Astrocyte (in vitro differentiated cells and primary cell): ENCODE data around the gene KRT75. TPM values are rescaled to one million over a fixed set of nuclear protein-coding genes. Genes with fewer than 3 reads are reported as not detected.

Experiments
- DNase-seq: peaks from one replicate; pipeline ENCODE4 v3.0.0-alpha.2; 2010; ENCODE audit warnings: low read depth
- FAIRE-seq: peaks from 2 replicates; lab custom pipeline; 2011; peaks lifted over from hg19 to GRCh38; lab: Jason Lieb, UNC
- H2AFZ ChIP-seq: 2 replicates; pipeline ENCODE4 v1.6.0; 2012; ENCODE audit warnings: low read depth, low read length, inconsistent platforms
- H3K27ac ChIP-seq: 2 replicates; pipeline ENCODE4 v1.5.1; 2011; ENCODE audit warnings: low read depth, low read length, inconsistent platforms
- H3K27me3 ChIP-seq: 2 replicates; pipeline ENCODE4 v1.6.0; 2011; ENCODE audit warnings: low read length, inconsistent platforms; ENCODE audit not compliant: insufficient read depth
- H3K36me3 ChIP-seq: 2 replicates; pipeline ENCODE4 v1.5.1; 2011; ENCODE audit warnings: low read length, inconsistent platforms; ENCODE audit not compliant: insufficient read depth
- H3K4me1 ChIP-seq: 2 replicates; pipeline ENCODE4 v1.5.1; 2011; ENCODE audit warnings: low read length, inconsistent platforms; ENCODE audit not compliant: insufficient read depth
- H3K4me2 ChIP-seq: 2 replicates; pipeline ENCODE4 v1.6.0; 2012; ENCODE audit warnings: low read length, inconsistent platforms
- H3K4me3 ChIP-seq: 2 replicates; pipeline ENCODE4 v1.5.1; 2011; ENCODE audit warnings: low read depth, mild to moderate bottlenecking, low read length, inconsistent platforms; ENCODE audit not compliant: insufficient read depth
- H3K79me2 ChIP-seq: 2 replicates; pipeline ENCODE4 v1.6.0; 2012; ENCODE audit warnings: mild to moderate bottlenecking, low read length, inconsistent platforms; ENCODE audit not compliant: insufficient read depth
- H3K9ac ChIP-seq: 2 replicates; pipeline ENCODE4 v1.6.0; 2012; ENCODE audit warnings: mild to moderate bottlenecking, low read length, inconsistent platforms
- H3K9me3 ChIP-seq: 2 replicates; pipeline ENCODE4 v1.5.1; 2012; ENCODE audit warnings: low read depth, mild to moderate bottlenecking, low read length, inconsistent platforms; ENCODE audit not compliant: insufficient read depth
- H4K20me1 ChIP-seq: 2 replicates; pipeline ENCODE4 v1.6.0; 2012; ENCODE audit warnings: low read length, inconsistent platforms; ENCODE audit not compliant: insufficient read depth
- H3K27ac Mint-ChIP-seq: one replicate; pipeline ENCODE4 v1.8.0; 2021; ENCODE audit warnings: mild to moderate bottlenecking, mixed read lengths; ENCODE audit not compliant: unreplicated experiment
- H3K27me3 Mint-ChIP-seq: one replicate; pipeline ENCODE4 v1.8.0; 2021; ENCODE audit warnings: low read depth, mixed read lengths; ENCODE audit not compliant: unreplicated experiment
- H3K36me3 Mint-ChIP-seq: one replicate; pipeline ENCODE4 v1.8.0; 2021; ENCODE audit warnings: low read depth, mixed read lengths; ENCODE audit not compliant: unreplicated experiment
- H3K4me1 Mint-ChIP-seq: one replicate; pipeline ENCODE4 v1.8.0; 2021; ENCODE audit warnings: low read depth, mixed read lengths; ENCODE audit not compliant: unreplicated experiment
- H3K4me3 Mint-ChIP-seq: one replicate; pipeline ENCODE4 v1.8.0; 2021; ENCODE audit warnings: mild to moderate bottlenecking, moderate library complexity, mixed read lengths; ENCODE audit not compliant: unreplicated experiment
- H3K9me3 Mint-ChIP-seq: one replicate; pipeline ENCODE4 v1.8.0; 2021; ENCODE audit warnings: mild to moderate bottlenecking, mixed read lengths; ENCODE audit not compliant: unreplicated experiment
- CTCF ChIP-seq: IDR thresholded peaks from 2 replicates; pipeline ENCODE4 v1.5.1; 2011; ENCODE audit warnings: low read depth, mild to moderate bottlenecking, inconsistent platforms, low read length, moderate library complexity; ENCODE audit not compliant: insufficient read depth
- EZH2 ChIP-seq: IDR thresholded peaks from 2 replicates; pipeline ENCODE4 v1.6.1; 2012; ENCODE audit warnings: mild to moderate bottlenecking, low read length, inconsistent platforms; ENCODE audit not compliant: insufficient read depth
- total RNA-seq: library from RNA; stranded (reverse); gene quantifications from 2 replicates; pipeline ENCODE4 v1.2.1, GENCODE V29; 2021

Gene KRT75
- total RNA-seq, 1 donor from 2014 or later, result not detected

GRCh38 chr12:52407918-52408317, 26.3 kb downstream of the KRT75 start:
- no peak overlapping the region for H3K9ac ChIP-seq
- TF ChIP-seq CTCF, result no peak
- TF ChIP-seq EZH2, result no peak
- H3K27ac ChIP-seq, result no peak overlapping the region
- Mint-ChIP-seq H3K9me3 (peaks cover 16% of the 10 kb centered on the region), H3K27me3 (peaks cover 55% of the 10 kb centered on the region), H3K4me1 (peaks cover 1% of the 10 kb centered on the region), H3K27ac (no peak overlapping the region), H3K36me3 (no peaks in the 10 kb centered on the region), H3K4me3 (no peak overlapping the region)
- H3K4me2 ChIP-seq, result no peak overlapping the region
- no peak overlapping the region for H2AFZ ChIP-seq
- no peaks in the 10 kb centered on the region for H3K79me2 ChIP-seq
- no peak overlapping the region for H3K4me3 ChIP-seq
- H3K4me1 ChIP-seq, result no peaks in the 10 kb centered on the region
- no peaks in the 10 kb centered on the region for H3K9me3 ChIP-seq
- FAIRE-seq (no peak), DNase-seq (no peak)
- no peaks in the 10 kb centered on the region for H3K27me3 ChIP-seq
- H3K36me3 ChIP-seq, result no peaks in the 10 kb centered on the region
- H4K20me1 ChIP-seq, result no peaks in the 10 kb centered on the region

DNA sequence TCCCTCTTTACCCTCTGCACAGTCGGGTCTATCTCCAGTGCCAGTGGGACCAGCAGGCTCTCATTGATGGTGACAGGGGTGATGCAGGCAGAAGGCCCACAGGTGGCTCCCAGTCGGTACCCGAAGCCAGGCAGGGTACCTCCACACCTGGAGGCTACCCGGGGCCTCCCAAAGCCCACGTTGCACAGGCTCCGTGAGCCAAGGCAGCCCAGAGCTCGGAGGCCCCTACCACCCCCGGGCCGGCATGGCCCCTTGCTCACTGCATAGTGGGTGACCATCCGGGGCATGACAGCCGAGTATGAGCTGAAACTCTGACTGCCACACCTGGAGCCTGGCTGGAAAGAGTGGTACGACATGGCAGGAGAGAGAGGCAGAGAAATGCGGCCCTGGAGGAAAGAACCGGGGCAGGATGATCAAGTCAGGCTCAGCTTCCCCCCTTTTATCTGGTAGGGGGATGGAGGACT, 28.2 kb downstream of the KRT75 start, which contains the start of gene KRT82:
Gene KRT82 (minus strand): TSS at position 414 of the 464 bp plus-strand sequence. CDS start 58 bp downstream, at position 356.
- Mint-ChIP-seq H3K27ac (peak within 1 kb of the TSS; percentile 75), H3K36me3 (no peaks in the 10 kb centered on the region), H3K4me3 (no peak within 1 kb of the TSS), H3K9me3 (peaks cover 12% of the 10 kb centered on the region), H3K4me1 (no peaks in the 10 kb centered on the region), H3K27me3 (peaks cover 61% of the 10 kb centered on the region)
- H3K9ac ChIP-seq, result no peak within 1 kb of the TSS
- H3K4me3 ChIP-seq, result no peak within 1 kb of the TSS
- no peak within 1 kb of the TSS for H2AFZ ChIP-seq
- no peaks in the 10 kb centered on the region for H3K9me3 ChIP-seq
- no peaks in the 10 kb centered on the region for H3K79me2 ChIP-seq
- no peaks in the 10 kb centered on the region for H3K27me3 ChIP-seq
- no peaks in the 10 kb centered on the region for H3K36me3 ChIP-seq
- DNase-seq, result no peak
- H3K4me2 ChIP-seq, result no peak within 1 kb of the TSS
- H4K20me1 ChIP-seq, result no peaks in the 10 kb centered on the region
- no peak for TF ChIP-seq CTCF
- no peak for TF ChIP-seq EZH2
- FAIRE-seq, result no peak
- no peak within 1 kb of the TSS for H3K27ac ChIP-seq
- no peaks in the 10 kb centered on the region for H3K4me1 ChIP-seq

GRCh38 chr12:52404951-52405350, 29.2 kb downstream of the KRT75 start:
- Histone ChIP-seq H3K27ac (no peak overlapping the region), H3K79me2 (no peaks in the 10 kb centered on the region), H3K9ac (no peak overlapping the region), H3K27me3 (no peaks in the 10 kb centered on the region), H3K4me1 (no peaks in the 10 kb centered on the region), H3K9me3 (no peaks in the 10 kb centered on the region), H3K36me3 (no peaks in the 10 kb centered on the region), H3K4me3 (no peak overlapping the region), H3K4me2 (no peak overlapping the region), H4K20me1 (no peaks in the 10 kb centered on the region), H2AFZ (no peak overlapping the region)
- TF ChIP-seq EZH2 (no peak), CTCF (no peak)
- DNase-seq (no peak), FAIRE-seq (no peak)
- Mint-ChIP-seq H3K4me3 (no peak overlapping the region), H3K27me3 (peaks cover 67% of the 10 kb centered on the region), H3K27ac (no peak overlapping the region), H3K36me3 (no peaks in the 10 kb centered on the region), H3K4me1 (no peaks in the 10 kb centered on the region), H3K9me3 (peaks cover 7% of the 10 kb centered on the region)
